Measurements from ENCODE around the gene NUP210. TPM values are rescaled to one million over a fixed set of nuclear protein-coding genes. Genes with fewer than 3 reads are reported as not detected.

The NUP210 gene
- total and polyA plus RNA-seq, 7 experiments from 2014 or later: 52.6 to 164 (median 138) TPM

DNA sequence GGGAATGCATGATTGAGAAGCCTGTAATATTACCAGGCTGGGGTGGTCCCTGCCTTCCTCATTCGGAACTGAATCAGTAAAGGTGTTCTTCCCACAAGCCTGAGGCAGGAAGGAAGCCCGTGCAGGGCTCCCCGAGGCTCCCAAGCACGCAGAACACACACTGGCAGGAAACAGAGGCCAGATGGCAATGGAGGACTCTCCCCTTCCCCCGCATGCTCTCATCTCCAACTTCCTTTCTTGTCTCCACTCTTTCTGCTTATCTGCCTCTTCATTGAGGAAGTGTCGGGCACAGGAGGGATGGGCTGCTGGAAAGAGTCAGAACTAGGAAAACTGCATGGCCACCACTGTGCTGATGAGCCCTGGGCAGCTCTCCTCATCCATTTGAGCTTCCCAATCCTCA is 123.5 kb downstream of the NUP210 start:
- H3K27me3 ChIP-seq (ENCODE audit: control insufficient read depth in 2 of 2, insufficient read depth in 2 of 2, low read length in 2 of 2): no peaks in the 10 kb centered on the region
- POLR2A ChIA-PET: no interaction called here

DNA sequence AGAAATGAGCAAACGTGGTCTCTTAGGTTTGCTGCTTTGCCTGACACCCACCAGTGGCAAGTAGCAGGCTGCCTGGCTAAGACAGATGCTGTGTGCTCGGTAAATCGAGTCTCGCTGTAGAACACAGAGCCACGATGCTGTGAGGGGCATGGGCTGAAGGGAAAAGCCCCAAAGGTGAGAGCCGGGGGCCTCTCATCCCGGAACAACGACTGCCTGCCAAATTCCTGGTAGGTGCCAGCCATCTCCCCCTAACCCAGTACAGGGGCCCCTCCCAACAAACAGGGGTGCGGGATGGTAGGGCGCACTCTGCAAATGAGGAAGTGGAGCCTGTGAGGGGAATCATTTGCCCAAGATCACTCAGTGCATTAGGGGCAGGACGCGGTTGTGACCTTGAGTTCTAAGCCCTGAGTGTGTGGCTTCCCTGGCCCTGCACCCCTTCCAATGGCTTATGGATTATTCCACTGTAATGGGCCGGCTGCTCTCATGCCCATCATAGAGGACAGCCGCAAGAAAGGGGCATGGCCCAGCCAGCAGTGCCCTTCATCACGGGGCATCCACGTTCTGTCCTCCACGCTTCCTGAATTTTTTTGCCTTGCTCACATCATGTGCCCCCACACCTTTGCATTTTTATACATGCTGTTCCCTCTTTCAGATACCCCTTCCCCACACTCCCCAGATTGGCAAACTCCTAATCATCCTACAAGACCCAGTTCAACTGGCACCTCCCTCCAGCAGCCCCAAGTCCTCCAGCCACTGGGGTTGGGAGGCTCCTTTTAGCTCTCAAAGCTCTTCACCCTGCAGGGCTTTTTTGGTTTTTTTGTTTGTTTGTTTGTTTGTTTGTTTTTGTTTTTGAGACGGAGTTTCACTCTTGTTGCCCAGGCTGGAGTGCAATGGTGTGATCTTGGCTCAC is 125.4 kb downstream of the NUP210 start:
- Histone ChIP-seq H3K27ac (ENCODE audit: low read depth, low read length) (no peak overlapping the region), H3K9me3 (ENCODE audit: control insufficient read depth in 2 of 3, low read length in 3 of 3) (no peaks in the 10 kb centered on the region), H3K27me3 (ENCODE audit: control insufficient read depth in 2 of 2, insufficient read depth in 2 of 2, low read length in 2 of 2) (no peaks in the 10 kb centered on the region), H3K36me3 (ENCODE audit: control insufficient read depth in 2 of 3, insufficient read depth in 3 of 3, low read length in 3 of 3) (no peaks in the 10 kb centered on the region), H3K4me1 (ENCODE audit: control insufficient read depth in 2 of 2, insufficient read depth in 2 of 2, low read length in 2 of 2) (no peaks in the 10 kb centered on the region), H3K4me3 (ENCODE audit: low read length) (no peak overlapping the region)
- intact Hi-C loops (cut with micrococcal nuclease): no loop called here
- peaks cover 0 to 9% (median 8%) of the 10 kb centered on the region in 7 donors for H3K4me1 Mint-ChIP-seq
- no peaks in the 10 kb centered on the region for H3K9me3 Mint-ChIP-seq
- DNase-seq: no peak
- H3K4me3 Mint-ChIP-seq: no peak overlapping the region
- H3K27ac Mint-ChIP-seq: no peak overlapping the region
- H3K27me3 Mint-ChIP-seq: peaks cover 18 to 34% (median 27%) of the 10 kb centered on the region in 5 donors
- ChIA-PET POLR2A (no interaction called here), CTCF (interaction anchor here (1.1 kb wide), 1 partner anchor 203 kb away, joined by 4 read pairs; no protein-coding TSS in a partner anchor)
- H3K36me3 Mint-ChIP-seq: no peaks in the 10 kb centered on the region
- no peak for ATAC-seq

More for the DNA sequence above, 123.5 kb downstream of the NUP210 start:
- DNase-seq (no peak), ATAC-seq (no peak)
- Mint-ChIP-seq H3K36me3 (no peaks in the 10 kb centered on the region), H3K4me3 (no peak overlapping the region), H3K9me3 (no peaks in the 10 kb centered on the region), H3K4me1 (peaks cover 0 to 9% (median 8%) of the 10 kb centered on the region in 7 donors), H3K27me3 (peaks cover 18 to 28% (median 24%) of the 10 kb centered on the region in 5 donors), H3K27ac (no peak overlapping the region)
- intact Hi-C loops (cut with micrococcal nuclease): loop anchor here in 1 of 2 donors (2.0 kb wide), 1 partner anchor 60 kb away; no protein-coding TSS in a partner anchor
- CTCF ChIA-PET: no interaction called here
- Histone ChIP-seq H3K4me3 (ENCODE audit: low read length) (no peak overlapping the region), H3K4me1 (ENCODE audit: control insufficient read depth in 2 of 2, insufficient read depth in 2 of 2, low read length in 2 of 2) (no peaks in the 10 kb centered on the region), H3K36me3 (ENCODE audit: control insufficient read depth in 2 of 3, insufficient read depth in 3 of 3, low read length in 3 of 3) (no peaks in the 10 kb centered on the region), H3K27ac (ENCODE audit: low read depth, low read length) (no peak overlapping the region), H3K9me3 (ENCODE audit: control insufficient read depth in 2 of 3, low read length in 3 of 3) (no peaks in the 10 kb centered on the region)

DNA sequence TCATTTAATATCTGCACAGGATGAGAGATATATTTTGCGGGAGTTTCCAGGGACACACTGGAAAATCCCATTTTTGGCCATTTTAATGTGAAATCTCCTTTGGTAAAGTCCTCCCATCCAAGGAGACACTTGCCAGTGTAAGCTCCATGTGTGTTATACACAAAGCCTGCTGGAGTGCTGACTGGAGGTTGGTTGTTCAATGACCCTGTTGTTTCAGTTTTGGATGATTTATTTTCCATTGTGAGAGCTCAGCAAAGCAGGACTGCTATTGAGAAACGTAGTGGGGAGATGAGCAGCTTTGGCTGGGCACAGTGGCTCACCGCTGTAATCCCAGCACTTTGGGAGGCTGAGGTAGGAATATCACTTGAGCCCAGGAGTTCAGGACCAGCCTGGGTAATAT is 127.7 kb downstream of the NUP210 start:
- Histone ChIP-seq H3K4me1 (ENCODE audit: control insufficient read depth in 2 of 2, insufficient read depth in 2 of 2, low read length in 2 of 2) (no peaks in the 10 kb centered on the region), H3K27me3 (ENCODE audit: control insufficient read depth in 2 of 2, insufficient read depth in 2 of 2, low read length in 2 of 2) (no peaks in the 10 kb centered on the region), H3K9me3 (ENCODE audit: control insufficient read depth in 2 of 3, low read length in 3 of 3) (no peaks in the 10 kb centered on the region), H3K4me3 (ENCODE audit: low read length) (no peak overlapping the region), H3K36me3 (ENCODE audit: control insufficient read depth in 2 of 3, insufficient read depth in 3 of 3, low read length in 3 of 3) (no peaks in the 10 kb centered on the region), H3K27ac (ENCODE audit: low read depth, low read length) (no peak overlapping the region)
- H3K9me3 Mint-ChIP-seq: peaks cover 0 to 3% (median 0%) of the 10 kb centered on the region in 11 donors
- ATAC-seq: no peak
- no peaks in the 10 kb centered on the region for H3K36me3 Mint-ChIP-seq
- no peak overlapping the region for H3K27ac Mint-ChIP-seq
- H3K27me3 Mint-ChIP-seq: peaks cover 24 to 35% (median 29%) of the 10 kb centered on the region in 5 donors
- DNase-seq: no peak
- intact Hi-C loops (cut with micrococcal nuclease): no loop called here
- H3K4me1 Mint-ChIP-seq: peaks cover 0 to 9% (median 8%) of the 10 kb centered on the region in 7 donors
- H3K4me3 Mint-ChIP-seq: no peak overlapping the region
- POLR2A ChIA-PET: no interaction called here
- CTCF ChIA-PET: no interaction called here

DNA sequence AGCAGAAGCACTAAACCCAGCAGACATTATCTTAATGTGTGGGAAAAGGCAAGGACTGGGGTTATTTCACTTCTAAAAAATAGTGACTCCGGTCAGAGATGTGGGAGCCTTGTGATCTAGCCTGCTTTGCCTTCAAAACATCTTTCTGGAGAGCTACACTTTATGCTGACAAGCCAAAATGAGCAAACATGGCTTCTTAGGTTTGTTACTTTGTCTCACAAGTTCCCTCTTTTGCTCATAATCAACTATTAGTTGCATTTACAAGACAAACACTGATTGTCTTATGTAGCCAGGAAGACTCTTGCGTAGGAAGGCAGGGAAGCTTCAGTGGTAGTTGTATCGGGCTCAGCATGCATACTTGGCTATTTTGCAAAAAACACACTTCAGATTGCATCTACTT is 129.2 kb downstream of the NUP210 start:
- H3K27me3 ChIP-seq (ENCODE audit: control insufficient read depth in 2 of 2, insufficient read depth in 2 of 2, low read length in 2 of 2): no peaks in the 10 kb centered on the region
- DNase-seq (no peak), ATAC-seq (no peak)
- H3K9me3 ChIP-seq (ENCODE audit: control insufficient read depth in 2 of 3, low read length in 3 of 3): peaks cover 0 to 5% (median 0%) of the 10 kb centered on the region in 3 experiments
- H3K9me3 Mint-ChIP-seq: peaks cover 0 to 17% (median 11%) of the 10 kb centered on the region in 11 donors
- ChIA-PET CTCF (no interaction called here), POLR2A (no interaction called here)
- no peak overlapping the region for H3K27ac Mint-ChIP-seq
- peaks cover 22 to 36% (median 34%) of the 10 kb centered on the region in 5 donors for H3K27me3 Mint-ChIP-seq
- H3K27ac ChIP-seq (ENCODE audit: low read depth, low read length): no peak overlapping the region
- H3K36me3 ChIP-seq (ENCODE audit: control insufficient read depth in 2 of 3, insufficient read depth in 3 of 3, low read length in 3 of 3): no peaks in the 10 kb centered on the region
- H3K4me3 ChIP-seq (ENCODE audit: low read length): no peak overlapping the region
- no peak overlapping the region for H3K4me3 Mint-ChIP-seq
- intact Hi-C loops (cut with micrococcal nuclease): no loop called here
- no peaks in the 10 kb centered on the region for H3K4me1 ChIP-seq (ENCODE audit: control insufficient read depth in 2 of 2, insufficient read depth in 2 of 2, low read length in 2 of 2)
- H3K36me3 Mint-ChIP-seq: no peaks in the 10 kb centered on the region
- no peaks in the 10 kb centered on the region for H3K4me1 Mint-ChIP-seq

DNA sequence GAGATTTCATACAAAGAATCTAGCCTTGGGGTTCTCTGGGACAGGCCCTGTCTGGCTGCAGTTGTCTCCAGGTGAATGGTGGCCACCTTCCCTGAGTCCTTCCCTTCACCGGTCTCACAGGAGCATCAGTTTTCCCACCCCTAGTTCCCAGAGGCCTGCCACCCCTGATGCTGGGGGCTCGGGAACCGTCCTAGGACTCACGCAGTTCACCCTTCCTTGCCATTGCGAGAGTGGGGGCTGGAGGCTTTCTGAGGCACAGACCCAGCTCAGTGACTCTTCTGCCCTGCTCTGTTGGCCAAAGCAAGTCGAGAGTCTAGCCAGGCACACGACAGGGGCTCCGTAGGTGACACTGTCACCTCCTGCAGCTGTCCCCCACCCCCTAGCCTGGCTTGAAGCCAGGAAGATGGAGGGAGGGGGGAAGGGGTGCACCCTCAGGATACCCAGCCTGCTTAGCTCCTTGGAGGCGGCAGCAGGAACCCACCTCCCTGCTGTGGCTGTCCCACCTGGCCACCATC is 130.3 kb downstream of the NUP210 start:
- Histone ChIP-seq H3K4me3 (ENCODE audit: low read length) (no peak overlapping the region), H3K27me3 (ENCODE audit: control insufficient read depth in 2 of 2, insufficient read depth in 2 of 2, low read length in 2 of 2) (peaks cover 0 to 4% of the 10 kb centered on the region in 2 donors), H3K27ac (ENCODE audit: low read depth, low read length) (no peak overlapping the region), H3K36me3 (ENCODE audit: control insufficient read depth in 2 of 3, insufficient read depth in 3 of 3, low read length in 3 of 3) (no peaks in the 10 kb centered on the region), H3K9me3 (ENCODE audit: control insufficient read depth in 2 of 3, low read length in 3 of 3) (peaks cover 0 to 6% (median 0%) of the 10 kb centered on the region in 3 experiments), H3K4me1 (ENCODE audit: control insufficient read depth in 2 of 2, insufficient read depth in 2 of 2, low read length in 2 of 2) (no peaks in the 10 kb centered on the region)
- Mint-ChIP-seq H3K4me3 (no peak overlapping the region), H3K27ac (no peak overlapping the region), H3K36me3 (peaks cover 0 to under 1% (median 0%) of the 10 kb centered on the region in 5 donors), H3K9me3 (peaks cover 0 to 17% (median 11%) of the 10 kb centered on the region in 11 donors), H3K27me3 (peaks cover 33 to 43% (median 36%) of the 10 kb centered on the region in 5 donors), H3K4me1 (no peaks in the 10 kb centered on the region)
- intact Hi-C loops (cut with micrococcal nuclease): no loop called here
- DNase-seq (no peak), ATAC-seq (no peak)
- ChIA-PET POLR2A (no interaction called here), CTCF (no interaction called here)

DNA sequence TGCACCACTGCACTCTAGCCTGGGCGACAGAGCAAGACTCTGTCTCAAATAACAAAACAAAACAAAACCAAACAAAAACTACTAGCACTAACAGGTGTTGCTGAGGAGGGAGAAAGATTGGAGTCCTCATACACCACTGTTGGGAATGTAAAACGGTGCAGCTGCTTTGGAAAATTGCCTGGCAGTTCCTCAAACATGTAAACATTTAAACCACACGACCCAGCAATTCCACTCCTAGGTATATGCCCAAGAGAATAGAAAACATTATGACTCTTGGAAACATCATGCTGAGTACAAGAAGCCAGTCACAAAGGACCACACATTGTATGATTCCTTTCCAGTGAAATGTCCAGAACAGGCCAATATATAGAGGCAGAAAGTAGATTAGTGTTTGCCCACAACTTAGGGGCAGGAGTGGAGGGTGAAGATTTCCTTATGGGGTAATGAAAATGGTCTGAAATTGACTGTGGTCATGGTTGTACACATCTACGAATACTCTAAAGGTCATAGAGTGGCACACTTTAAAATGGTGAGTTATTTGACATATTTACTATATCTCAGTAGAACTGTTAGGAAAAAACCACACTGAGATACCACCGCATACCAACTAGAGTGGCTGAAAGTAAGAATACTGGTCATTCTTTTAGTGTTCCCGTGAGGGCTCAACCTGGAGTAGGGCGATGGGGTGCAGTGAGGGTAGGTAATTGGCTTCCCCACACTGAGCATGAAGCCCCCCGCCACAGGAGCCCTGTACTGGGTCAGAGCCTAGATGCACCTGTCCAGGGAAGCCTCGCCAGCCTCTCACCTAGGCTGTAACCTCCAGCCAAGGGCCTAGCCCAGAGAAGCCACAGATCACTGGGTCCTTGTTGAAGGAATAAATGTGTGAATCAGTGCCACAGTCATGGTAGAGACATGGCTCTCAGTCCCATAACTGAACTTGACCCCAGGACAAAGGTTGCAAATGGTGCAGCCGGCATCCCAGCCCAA is 131.1 kb downstream of the NUP210 start:
- Histone ChIP-seq H3K4me3 (ENCODE audit: low read length) (no peak overlapping the region), H3K36me3 (ENCODE audit: control insufficient read depth in 2 of 3, insufficient read depth in 3 of 3, low read length in 3 of 3) (no peaks in the 10 kb centered on the region), H3K27ac (ENCODE audit: low read depth, low read length) (no peak overlapping the region), H3K4me1 (ENCODE audit: control insufficient read depth in 2 of 2, insufficient read depth in 2 of 2, low read length in 2 of 2) (no peaks in the 10 kb centered on the region), H3K27me3 (ENCODE audit: control insufficient read depth in 2 of 2, insufficient read depth in 2 of 2, low read length in 2 of 2) (peaks cover 0 to 12% of the 10 kb centered on the region in 2 donors), H3K9me3 (ENCODE audit: control insufficient read depth in 2 of 3, low read length in 3 of 3) (peaks cover 0 to 9% (median 0%) of the 10 kb centered on the region in 3 experiments)
- Mint-ChIP-seq H3K27me3 (peaks cover 35 to 51% (median 39%) of the 10 kb centered on the region in 5 donors), H3K4me3 (no peak overlapping the region), H3K4me1 (peaks cover 0 to 1% (median under 1%) of the 10 kb centered on the region in 7 donors), H3K9me3 (peaks cover 0 to 24% (median 19%) of the 10 kb centered on the region in 11 donors), H3K36me3 (peaks cover 0 to 9% (median 7%) of the 10 kb centered on the region in 5 donors), H3K27ac (no peak overlapping the region)
- intact Hi-C loops (cut with micrococcal nuclease): no loop called here
- CTCF ChIA-PET: no interaction called here
- DNase-seq (no peak), ATAC-seq (no peak)
- POLR2A ChIA-PET: no interaction called here

All from naive thymus-derived CD4-positive, alpha-beta T cell (primary cell).